Activated naive CD8-positive, alpha-beta T cell treated with anti-CD3 and anti-CD28 coated beads for 36 hours (primary cell): Measurements from ENCODE around the gene BICD1. TPM values are rescaled to one million over a fixed set of nuclear protein-coding genes. Genes with fewer than 3 reads are reported as not detected.
"Not testable (repeated sequence)": the region's sequence is repeated elsewhere in the genome, so short reads cannot be mapped to it uniquely, and the experiment has no call there.

Source experiments
- DNase-seq: peaks from one replicate; pipeline ENCODE4 v3.0.0; 2021
- H3K27ac Mint-ChIP-seq: one replicate; pipeline ENCODE4 v1.8.0; 2022; ENCODE audit warnings: mild to moderate bottlenecking, moderate library complexity, mixed read lengths
- H3K27me3 Mint-ChIP-seq: one replicate; pipeline ENCODE4 v1.8.0; 2022; ENCODE audit warnings: mild to moderate bottlenecking, mixed read lengths
- H3K36me3 Mint-ChIP-seq: one replicate; pipeline ENCODE4 v1.8.0; 2021; ENCODE audit warnings: mild to moderate bottlenecking, mixed read lengths
- H3K4me1 Mint-ChIP-seq: one replicate; pipeline ENCODE4 v1.8.0; 2021; ENCODE audit warnings: mixed read lengths
- H3K4me3 Mint-ChIP-seq: one replicate; pipeline ENCODE4 v1.8.0; 2022; ENCODE audit warnings: mild to moderate bottlenecking, moderate library complexity, mixed read lengths
- H3K9me3 Mint-ChIP-seq: one replicate; pipeline ENCODE4 v1.8.0; 2022; ENCODE audit warnings: mixed read lengths
- total RNA-seq, 2 experiments: library from RNA; stranded (reverse); gene quantifications; one replicate each; pipeline ENCODE4 v1.2.3, GENCODE V29; 2021

BICD1 gene
- total RNA-seq, 2 experiments from 2014 or later = 21.7 to 21.9 TPM

DNA sequence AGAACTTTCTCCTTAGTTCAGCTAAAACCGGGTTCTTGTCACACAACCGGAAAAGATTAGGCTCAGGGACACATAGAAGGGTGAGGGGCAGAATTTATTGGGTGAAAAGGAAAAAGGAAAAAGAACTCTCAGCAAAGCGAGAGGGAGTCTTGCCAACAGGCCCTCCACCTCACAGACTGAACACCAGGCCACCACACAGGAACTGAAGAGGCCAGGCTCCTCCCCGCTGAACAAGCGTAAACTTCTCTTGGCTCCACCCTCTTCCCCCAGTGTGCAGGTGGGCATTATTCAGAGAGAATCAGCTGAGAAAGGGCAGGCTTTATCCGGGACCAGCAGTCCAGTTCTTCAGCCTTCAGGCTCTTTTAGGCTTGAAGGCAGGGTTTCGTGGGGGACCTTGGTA lies 167.1 kb downstream of the BICD1 start:
- no peaks in the 10 kb centered on the region for H3K36me3 Mint-ChIP-seq
- H3K4me3 Mint-ChIP-seq = peak overlapping the region; percentile 65
- H3K4me1 Mint-ChIP-seq = peaks cover 28% of the 10 kb centered on the region
- DNase-seq = peak; percentile 58
- peak overlapping the region; percentile 94 for H3K27ac Mint-ChIP-seq
- H3K9me3 Mint-ChIP-seq = no peaks in the 10 kb centered on the region
- H3K27me3 Mint-ChIP-seq = no peaks in the 10 kb centered on the region

DNA sequence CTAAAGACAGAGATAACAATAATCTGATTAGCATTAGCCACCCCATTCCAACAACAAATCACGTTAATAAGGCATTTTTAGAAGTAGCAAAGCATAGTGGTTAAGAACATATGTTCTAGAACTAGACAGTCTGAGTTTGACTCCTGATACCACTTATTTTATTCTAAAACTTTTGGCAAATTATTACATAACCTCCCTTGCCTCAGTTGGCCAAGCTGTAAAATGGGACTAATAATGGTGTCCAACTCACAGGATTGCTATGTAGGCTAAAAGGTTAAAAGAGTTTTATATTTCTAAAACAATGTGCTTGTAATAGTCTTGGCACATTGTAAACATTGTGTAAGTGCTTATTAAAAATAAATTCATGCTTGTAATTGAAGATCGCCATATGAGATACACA lies 168.0 kb downstream of the BICD1 start:
- Mint-ChIP-seq H3K9me3 (no peaks in the 10 kb centered on the region), H3K27ac (no peak overlapping the region), H3K4me3 (no peak overlapping the region)

DNA sequence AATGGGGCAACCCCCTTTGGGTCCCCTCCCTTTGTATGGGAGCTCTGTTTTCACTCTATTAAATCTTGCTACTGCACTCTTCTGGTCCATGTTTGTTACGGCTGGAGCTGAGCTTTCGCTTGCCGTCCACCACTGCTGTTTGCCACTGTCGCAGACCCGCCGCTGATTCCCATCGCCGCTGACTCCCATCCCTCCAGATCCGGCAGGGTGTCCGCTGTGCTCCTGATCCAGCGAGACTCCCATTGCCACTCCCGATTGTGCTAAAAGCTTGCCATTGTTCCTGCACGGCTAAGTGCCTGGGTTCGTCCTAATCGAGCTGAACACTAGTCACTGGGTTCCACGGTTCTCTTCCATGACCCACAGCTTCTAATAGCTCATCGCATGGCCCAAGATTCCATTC lies 168.9 kb downstream of the BICD1 start:
- H3K27me3 Mint-ChIP-seq, H3K9me3 Mint-ChIP-seq, H3K36me3 Mint-ChIP-seq, H3K27ac Mint-ChIP-seq, H3K4me3 Mint-ChIP-seq, DNase-seq: not testable (repeated sequence)
- H3K4me1 Mint-ChIP-seq = peaks cover 28% of the 10 kb centered on the region

More for the DNA sequence above, 168.0 kb downstream of the BICD1 start:
- H3K36me3 Mint-ChIP-seq = no peaks in the 10 kb centered on the region
- H3K27me3 Mint-ChIP-seq = no peaks in the 10 kb centered on the region
- no peak for DNase-seq
- peaks cover 28% of the 10 kb centered on the region for H3K4me1 Mint-ChIP-seq

DNA sequence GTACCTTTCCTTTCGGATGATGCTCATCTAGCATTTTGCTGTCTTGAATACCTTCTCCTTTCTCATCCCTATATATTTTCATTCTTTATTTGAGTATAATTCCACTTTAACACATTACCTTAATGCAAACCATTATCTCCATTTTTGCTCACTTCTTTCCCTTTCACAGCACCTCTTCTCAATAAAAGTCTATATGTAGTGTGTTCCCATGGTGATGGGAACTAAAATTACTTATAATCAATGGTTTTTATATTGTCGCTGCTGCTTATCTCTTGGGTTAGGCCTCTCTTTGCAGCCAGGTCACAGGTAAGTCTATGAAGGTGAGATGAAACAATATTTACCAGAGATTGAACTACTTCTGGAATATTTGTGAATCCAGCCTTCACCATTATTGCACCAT lies 171.1 kb downstream of the BICD1 start:
- Mint-ChIP-seq H3K36me3 (no peaks in the 10 kb centered on the region), H3K27ac (no peak overlapping the region)

DNA sequence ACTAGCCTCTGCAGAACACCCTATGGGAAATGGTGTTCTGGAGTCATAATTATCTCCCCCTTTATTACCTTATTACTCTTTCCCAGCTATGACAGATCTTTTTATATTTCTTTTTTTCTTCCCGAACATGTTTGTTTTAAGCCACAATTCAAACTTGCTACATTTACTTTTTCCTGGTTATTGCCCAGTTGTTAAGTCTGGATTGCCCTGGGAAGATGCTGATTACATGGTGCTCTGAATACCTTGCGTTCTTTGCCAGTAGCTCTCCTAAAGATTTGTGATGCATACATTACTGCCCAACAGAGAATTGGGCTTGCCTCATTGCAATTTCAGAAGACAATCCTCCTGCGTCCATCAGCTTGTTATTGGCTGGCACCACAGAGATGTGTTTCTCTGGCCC lies 174.5 kb downstream of the BICD1 start:
- Mint-ChIP-seq H3K4me1 (no peaks in the 10 kb centered on the region), H3K27ac (no peak overlapping the region), H3K36me3 (no peaks in the 10 kb centered on the region), H3K27me3 (no peaks in the 10 kb centered on the region), H3K4me3 (no peak overlapping the region), H3K9me3 (no peaks in the 10 kb centered on the region)
- DNase-seq = no peak

More for the DNA sequence above, 171.1 kb downstream of the BICD1 start:
- H3K4me3 Mint-ChIP-seq = no peak overlapping the region
- no peaks in the 10 kb centered on the region for H3K27me3 Mint-ChIP-seq
- DNase-seq = no peak
- H3K9me3 Mint-ChIP-seq = no peaks in the 10 kb centered on the region
- peaks cover 14% of the 10 kb centered on the region for H3K4me1 Mint-ChIP-seq

DNA sequence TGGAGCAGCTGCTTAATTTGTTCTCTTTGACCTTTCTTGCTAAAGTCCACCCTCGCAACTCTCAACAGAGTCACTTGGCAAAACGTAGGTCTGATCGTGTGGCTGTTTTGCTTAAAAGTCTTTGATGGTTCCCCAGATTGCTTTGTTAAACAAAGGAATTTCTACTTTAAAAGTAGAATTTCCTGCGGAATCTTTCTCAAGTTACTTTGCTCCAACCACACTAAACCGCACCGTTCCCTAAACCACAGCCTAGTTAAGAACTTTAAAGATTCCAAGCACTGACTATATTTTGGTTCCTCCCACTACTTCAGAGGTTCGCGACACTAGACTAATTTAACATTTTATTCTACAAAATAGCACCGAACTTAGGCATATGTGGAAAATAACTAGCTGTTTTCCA lies 177.9 kb downstream of the BICD1 start:
- no peak overlapping the region for H3K4me3 Mint-ChIP-seq
- no peaks in the 10 kb centered on the region for H3K27me3 Mint-ChIP-seq
- H3K4me1 Mint-ChIP-seq = no peaks in the 10 kb centered on the region
- H3K36me3 Mint-ChIP-seq = peaks cover 5% of the 10 kb centered on the region
- DNase-seq = no peak
- no peaks in the 10 kb centered on the region for H3K9me3 Mint-ChIP-seq
- no peak overlapping the region for H3K27ac Mint-ChIP-seq

DNA sequence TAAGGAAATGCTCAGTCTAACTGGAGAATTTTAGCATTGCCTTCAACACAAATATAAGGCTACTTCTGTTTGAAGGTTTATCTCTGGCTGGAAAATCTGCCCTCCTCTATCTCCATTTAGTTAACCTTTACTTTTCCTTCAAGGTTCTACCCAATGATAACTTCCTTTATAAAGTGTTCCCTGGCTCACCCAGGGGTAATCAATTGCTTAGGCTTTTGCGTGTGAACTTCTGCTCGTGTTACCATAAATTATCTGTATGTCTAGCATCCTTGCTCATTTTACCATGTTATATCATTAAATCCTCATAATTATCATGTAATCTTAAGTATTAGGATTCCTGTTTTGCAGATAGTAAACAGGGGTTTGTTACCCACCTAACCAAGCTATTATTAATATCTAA lies 178.4 kb downstream of the BICD1 start:
- H3K36me3 Mint-ChIP-seq = peaks cover 5% of the 10 kb centered on the region
- H3K27me3 Mint-ChIP-seq = no peaks in the 10 kb centered on the region
- no peaks in the 10 kb centered on the region for H3K9me3 Mint-ChIP-seq
- DNase-seq = no peak
- H3K4me3 Mint-ChIP-seq = no peak overlapping the region
- H3K27ac Mint-ChIP-seq = no peak overlapping the region
- no peaks in the 10 kb centered on the region for H3K4me1 Mint-ChIP-seq

DNA sequence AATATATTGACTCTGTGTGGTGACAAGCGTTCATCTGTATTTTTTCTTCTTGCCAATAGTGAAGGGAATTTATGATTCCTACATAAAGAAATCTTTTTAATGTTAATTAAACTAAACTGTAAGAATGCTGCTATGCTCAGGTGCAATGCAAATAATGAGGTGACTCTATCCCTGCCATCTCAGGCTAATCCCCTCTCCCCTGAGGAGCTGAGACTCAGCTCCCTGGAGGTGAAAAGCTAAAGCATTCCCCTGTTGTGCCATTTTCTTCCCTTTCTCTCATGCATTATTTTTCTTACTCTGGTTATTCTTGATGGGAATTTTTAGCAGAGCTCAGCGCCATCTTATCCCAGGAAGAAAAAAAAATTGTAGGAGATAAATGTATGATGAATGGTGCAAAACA lies 178.8 kb downstream of the BICD1 start:
- Mint-ChIP-seq H3K9me3 (no peaks in the 10 kb centered on the region), H3K36me3 (peaks cover 5% of the 10 kb centered on the region), H3K27ac (no peak overlapping the region), H3K4me1 (no peaks in the 10 kb centered on the region), H3K27me3 (no peaks in the 10 kb centered on the region), H3K4me3 (no peak overlapping the region)
- no peak for DNase-seq

DNA sequence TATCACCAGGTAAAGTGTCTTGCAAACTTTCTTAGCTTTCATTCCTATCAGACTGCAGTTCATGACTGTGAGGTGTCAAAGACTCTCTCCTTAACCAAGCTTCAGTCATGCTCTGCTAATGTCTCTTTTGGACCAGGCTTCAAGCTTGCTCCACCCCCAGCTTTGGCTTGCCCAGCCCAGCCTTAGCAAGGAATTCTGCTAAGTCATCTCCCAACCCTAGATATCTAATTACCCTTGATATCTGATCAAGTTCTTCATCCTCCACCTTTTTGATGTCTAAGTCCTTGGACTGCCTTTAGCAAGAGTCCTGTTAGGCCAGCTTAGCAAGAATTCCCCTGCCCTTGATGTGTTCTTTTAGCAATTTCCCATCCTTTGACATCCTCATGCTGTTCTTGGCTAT lies 183.8 kb downstream of the BICD1 start:
- H3K9me3 Mint-ChIP-seq = no peaks in the 10 kb centered on the region
- no peak overlapping the region for H3K27ac Mint-ChIP-seq
- no peaks in the 10 kb centered on the region for H3K4me1 Mint-ChIP-seq
- H3K27me3 Mint-ChIP-seq = no peaks in the 10 kb centered on the region
- peaks cover 5% of the 10 kb centered on the region for H3K36me3 Mint-ChIP-seq
- no peak for DNase-seq
- H3K4me3 Mint-ChIP-seq = no peak overlapping the region

DNA sequence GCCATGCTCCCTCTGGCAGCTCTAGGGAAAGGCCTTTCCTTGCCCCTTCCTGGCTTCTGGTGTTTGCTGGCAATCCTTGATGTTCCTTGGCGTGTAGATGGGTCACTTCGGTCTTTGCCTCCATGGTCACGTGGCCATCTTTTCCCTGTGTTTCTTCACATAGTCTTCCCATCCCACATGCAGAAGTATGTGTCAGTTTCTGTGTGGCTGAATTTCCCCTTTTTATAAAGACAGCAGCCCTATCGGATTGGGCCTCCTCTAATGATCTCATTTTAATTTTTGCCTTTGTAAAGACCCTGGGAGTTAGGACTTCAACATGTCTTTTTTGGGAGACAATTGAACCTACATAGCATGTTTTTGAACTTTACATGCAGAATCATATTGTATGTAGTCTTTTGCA lies 185.5 kb downstream of the BICD1 start:
- DNase-seq = no peak
- Mint-ChIP-seq H3K27me3 (no peaks in the 10 kb centered on the region), H3K4me1 (no peaks in the 10 kb centered on the region), H3K36me3 (peaks cover 5% of the 10 kb centered on the region), H3K9me3 (no peaks in the 10 kb centered on the region), H3K27ac (no peak overlapping the region), H3K4me3 (no peak overlapping the region)

DNA sequence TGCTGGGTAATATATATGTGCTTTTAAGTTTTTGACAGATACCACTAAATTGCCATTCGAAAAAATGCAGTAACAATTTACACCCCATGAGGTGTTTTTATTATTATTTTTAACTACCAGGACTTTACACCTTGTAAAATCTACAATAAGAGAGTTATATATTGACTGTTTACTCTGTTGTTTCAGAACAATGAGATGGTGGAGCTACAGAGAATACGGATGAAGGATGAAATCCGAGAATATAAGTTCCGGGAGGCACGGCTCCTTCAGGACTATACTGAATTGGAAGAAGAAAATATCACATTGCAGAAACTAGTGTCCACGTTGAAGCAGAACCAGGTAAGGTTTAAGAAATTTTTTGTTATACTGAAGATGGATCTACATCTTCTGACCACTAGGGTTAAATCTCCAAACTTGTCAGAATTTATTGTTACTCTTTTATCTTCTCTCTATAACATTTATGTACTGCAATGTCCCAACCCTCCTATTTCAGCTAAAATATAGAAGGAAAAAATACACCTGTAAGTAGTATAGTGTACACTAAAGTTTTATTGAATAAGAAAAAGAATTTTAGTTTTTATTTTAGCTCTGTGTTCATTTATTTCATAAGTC lies 187.3 kb downstream of the BICD1 start:
- Mint-ChIP-seq H3K36me3 (peaks cover 4% of the 10 kb centered on the region), H3K9me3 (no peaks in the 10 kb centered on the region), H3K4me3 (no peak overlapping the region), H3K27me3 (no peaks in the 10 kb centered on the region), H3K27ac (no peak overlapping the region), H3K4me1 (no peaks in the 10 kb centered on the region)
- no peak for DNase-seq

DNA sequence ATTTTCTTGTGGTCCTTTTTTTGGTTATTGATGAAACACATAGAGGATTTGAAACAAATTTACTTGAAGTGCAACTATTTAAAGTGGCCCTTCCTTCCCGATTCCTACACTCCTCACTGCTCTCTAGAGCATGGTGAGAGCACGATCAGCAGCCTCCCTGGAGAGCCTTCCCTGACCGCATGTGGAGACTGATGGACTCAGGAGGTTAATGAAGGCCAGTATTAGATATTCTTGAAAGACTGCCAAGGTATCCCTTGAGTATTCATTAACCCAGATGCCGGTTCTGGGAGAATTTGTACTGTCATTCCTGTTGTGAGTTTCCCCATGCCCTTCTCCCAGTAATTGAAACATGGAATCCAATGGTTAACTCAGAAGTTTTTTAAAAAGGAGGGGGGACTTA lies 189.9 kb downstream of the BICD1 start:
- no peaks in the 10 kb centered on the region for H3K27me3 Mint-ChIP-seq
- no peak overlapping the region for H3K27ac Mint-ChIP-seq
- no peaks in the 10 kb centered on the region for H3K4me1 Mint-ChIP-seq

DNA sequence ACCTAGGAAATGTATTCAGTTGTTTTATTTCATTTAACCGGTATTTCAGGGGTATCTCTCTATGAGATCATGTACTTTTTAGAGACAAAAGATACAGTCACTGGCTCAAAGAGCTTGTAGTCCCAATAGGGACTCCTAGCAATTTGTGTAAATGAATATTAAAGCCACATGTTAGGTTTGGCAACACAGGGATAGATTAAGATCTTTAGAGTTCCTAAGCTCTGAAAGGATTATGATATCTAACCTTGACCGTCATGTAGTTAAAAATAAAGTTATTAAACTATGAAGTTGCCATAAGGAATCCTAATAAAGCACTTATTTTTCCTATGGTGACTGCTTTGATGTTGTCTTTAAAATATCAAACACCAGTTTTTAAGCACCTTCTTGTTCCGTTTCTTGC lies 192.3 kb downstream of the BICD1 start:
- Mint-ChIP-seq H3K36me3 (no peaks in the 10 kb centered on the region), H3K4me1 (no peaks in the 10 kb centered on the region), H3K9me3 (no peaks in the 10 kb centered on the region), H3K27ac (no peak overlapping the region), H3K27me3 (no peaks in the 10 kb centered on the region), H3K4me3 (no peak overlapping the region)
- DNase-seq = no peak

More for the DNA sequence above, 189.9 kb downstream of the BICD1 start:
- Mint-ChIP-seq H3K4me3 (no peak overlapping the region), H3K36me3 (no peaks in the 10 kb centered on the region), H3K9me3 (no peaks in the 10 kb centered on the region)
- no peak for DNase-seq

DNA sequence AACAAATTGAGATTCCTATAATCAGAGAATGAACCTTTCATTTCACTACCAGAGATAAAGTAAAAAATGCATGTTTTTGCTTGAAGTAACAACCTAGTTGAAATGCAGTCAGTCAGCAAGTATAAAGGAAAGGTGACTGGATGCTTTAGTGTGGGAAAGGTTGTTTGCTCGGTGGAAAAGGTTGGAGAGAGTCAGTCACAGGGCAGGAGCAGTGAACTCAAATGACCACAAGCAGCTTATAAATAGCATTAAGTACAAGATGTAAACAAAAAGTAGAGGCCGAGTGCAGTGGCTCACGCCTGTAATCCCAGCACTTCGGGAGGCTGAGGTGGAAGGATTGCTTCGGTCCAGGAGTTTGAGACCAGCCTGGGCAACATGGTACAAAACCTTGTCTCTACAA lies 194.6 kb downstream of the BICD1 start:
- no peak overlapping the region for H3K27ac Mint-ChIP-seq
- no peak for DNase-seq
- H3K36me3 Mint-ChIP-seq = peaks cover 2% of the 10 kb centered on the region
- no peaks in the 10 kb centered on the region for H3K27me3 Mint-ChIP-seq
- no peaks in the 10 kb centered on the region for H3K4me1 Mint-ChIP-seq
- H3K9me3 Mint-ChIP-seq = no peaks in the 10 kb centered on the region
- no peak overlapping the region for H3K4me3 Mint-ChIP-seq

DNA sequence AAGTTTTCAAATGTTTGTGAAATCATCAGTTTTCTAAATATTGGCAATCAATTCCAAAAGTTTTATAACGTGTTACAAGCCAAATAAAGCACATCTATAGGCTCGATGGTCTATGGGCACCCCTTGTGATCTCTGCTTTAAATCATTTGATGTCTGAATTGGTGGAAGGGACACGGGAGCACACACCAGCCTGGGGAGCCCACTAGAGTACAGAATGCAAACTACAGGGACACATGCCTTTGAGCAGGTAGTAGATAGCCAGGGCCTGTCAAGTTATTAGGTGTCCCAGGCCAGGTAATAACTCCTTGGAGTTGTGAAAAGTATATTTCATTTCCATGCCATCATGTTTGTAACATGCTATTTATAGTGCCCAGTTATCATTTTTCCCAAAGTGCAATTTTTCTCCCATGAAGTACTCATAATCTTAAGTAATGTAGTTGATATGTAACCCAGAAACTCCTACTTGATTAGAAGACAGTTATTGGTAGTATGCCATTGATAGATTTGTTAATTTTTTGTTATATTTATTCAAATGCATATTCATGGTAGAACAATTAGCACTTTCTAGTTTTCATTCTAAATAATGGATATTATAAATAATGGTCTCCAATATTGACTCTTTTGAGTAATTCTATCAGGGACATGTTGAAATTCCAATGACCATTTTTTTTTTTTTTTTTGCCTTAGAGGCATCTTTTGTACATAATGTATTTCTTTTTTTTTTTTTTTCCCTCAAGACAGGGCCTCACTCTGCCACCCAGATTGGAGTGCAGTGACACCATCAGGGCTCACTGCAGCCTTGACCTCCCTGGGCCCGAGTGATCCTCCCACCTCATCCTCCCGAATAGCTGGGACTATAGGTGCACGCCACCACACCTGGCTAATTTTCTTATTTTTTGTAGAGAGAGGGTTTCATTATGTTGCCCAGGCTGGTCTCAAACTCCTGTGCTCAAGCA lies 195.8 kb downstream of the BICD1 start:
- Mint-ChIP-seq H3K9me3 (no peaks in the 10 kb centered on the region), H3K4me1 (no peaks in the 10 kb centered on the region), H3K27ac (no peak overlapping the region), H3K36me3 (peaks cover 4% of the 10 kb centered on the region), H3K27me3 (no peaks in the 10 kb centered on the region), H3K4me3 (no peak overlapping the region)
- no peak for DNase-seq

DNA sequence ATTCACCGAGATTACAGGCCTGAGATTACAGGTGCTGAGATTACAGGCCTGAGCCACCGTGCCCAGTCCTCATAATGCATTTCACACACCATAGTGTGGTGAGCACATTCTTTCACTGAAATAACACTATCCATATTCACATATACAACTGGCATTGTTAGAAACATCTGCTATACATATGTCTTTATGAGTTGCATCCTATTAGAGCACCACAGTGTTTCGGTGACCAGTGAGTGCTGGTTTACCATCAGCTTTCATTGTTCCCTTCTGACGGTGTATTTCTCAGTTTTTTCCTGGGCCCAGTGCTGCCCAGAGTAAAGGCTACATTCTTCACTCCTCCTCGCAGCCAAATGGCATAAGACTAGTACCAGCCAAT lies 196.5 kb downstream of the BICD1 start:
- DNase-seq = no peak
- Mint-ChIP-seq H3K27ac (no peak overlapping the region), H3K27me3 (no peaks in the 10 kb centered on the region), H3K36me3 (peaks cover 4% of the 10 kb centered on the region), H3K4me1 (no peaks in the 10 kb centered on the region), H3K9me3 (no peaks in the 10 kb centered on the region), H3K4me3 (no peak overlapping the region)
